Measurements from ENCODE around the gene MYO7A.

Gene MYO7A

GRCh38 chr11:77159219-77159936, 31.3 kb downstream of the MYO7A start:
- no peak for DNase-seq (ENCODE audit: low read depth)
- H3K4me3 ChIP-seq (ENCODE audit: low read length), result no peak overlapping the region
- TF ChIP-seq, protein P1, sequence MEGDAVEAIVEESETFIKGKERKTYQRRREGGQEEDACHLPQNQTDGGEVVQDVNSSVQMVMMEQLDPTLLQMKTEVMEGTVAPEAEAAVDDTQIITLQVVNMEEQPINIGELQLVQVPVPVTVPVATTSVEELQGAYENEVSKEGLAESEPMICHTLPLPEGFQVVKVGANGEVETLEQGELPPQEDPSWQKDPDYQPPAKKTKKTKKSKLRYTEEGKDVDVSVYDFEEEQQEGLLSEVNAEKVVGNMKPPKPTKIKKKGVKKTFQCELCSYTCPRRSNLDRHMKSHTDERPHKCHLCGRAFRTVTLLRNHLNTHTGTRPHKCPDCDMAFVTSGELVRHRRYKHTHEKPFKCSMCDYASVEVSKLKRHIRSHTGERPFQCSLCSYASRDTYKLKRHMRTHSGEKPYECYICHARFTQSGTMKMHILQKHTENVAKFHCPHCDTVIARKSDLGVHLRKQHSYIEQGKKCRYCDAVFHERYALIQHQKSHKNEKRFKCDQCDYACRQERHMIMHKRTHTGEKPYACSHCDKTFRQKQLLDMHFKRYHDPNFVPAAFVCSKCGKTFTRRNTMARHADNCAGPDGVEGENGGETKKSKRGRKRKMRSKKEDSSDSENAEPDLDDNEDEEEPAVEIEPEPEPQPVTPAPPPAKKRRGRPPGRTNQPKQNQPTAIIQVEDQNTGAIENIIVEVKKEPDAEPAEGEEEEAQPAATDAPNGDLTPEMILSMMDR (conservative IDR thresholded peaks at IDR 0.05; ENCODE audit: low read length), result no peak

GRCh38 chr11:77159937-77160495, 32.0 kb downstream of the MYO7A start:
- DNase-seq (ENCODE audit: low read depth), result no peak
- H3K4me3 ChIP-seq (ENCODE audit: low read length), result no peak overlapping the region
- TF ChIP-seq, protein P1 (conservative IDR thresholded peaks at IDR 0.05; ENCODE audit: low read length), result no peak

- no peak overlapping the region for H3K4me3 ChIP-seq (ENCODE audit: low read length)
- TF ChIP-seq, protein P1 (conservative IDR thresholded peaks at IDR 0.05; ENCODE audit: low read length), result no peak
- no peak for DNase-seq (ENCODE audit: low read depth)
These were observed 35.2 kb downstream of the MYO7A start for GRCh38 chr11:77163271-77163670.

- TF ChIP-seq, protein P1 (conservative IDR thresholded peaks at IDR 0.05; ENCODE audit: low read length), result no peak
- DNase-seq (ENCODE audit: low read depth), result no peak
- no peak overlapping the region for H3K4me3 ChIP-seq (ENCODE audit: low read length)
These were observed 37.0 kb downstream of the MYO7A start for GRCh38 chr11:77165066-77165465.

- TF ChIP-seq, protein P1 (conservative IDR thresholded peaks at IDR 0.05; ENCODE audit: low read length), result no peak
- no peak for DNase-seq (ENCODE audit: low read depth)
- no peak overlapping the region for H3K4me3 ChIP-seq (ENCODE audit: low read length)
These were observed 38.0 kb downstream of the MYO7A start for GRCh38 chr11:77166021-77166420.

- DNase-seq (ENCODE audit: low read depth), result no peak
- TF ChIP-seq, protein P1 (conservative IDR thresholded peaks at IDR 0.05; ENCODE audit: low read length), result no peak
- no peak overlapping the region for H3K4me3 ChIP-seq (ENCODE audit: low read length)
These were observed 39.1 kb downstream of the MYO7A start for GRCh38 chr11:77167111-77167626.

GRCh38 chr11:77167791-77168190, 39.7 kb downstream of the MYO7A start:
- TF ChIP-seq, protein P1 (conservative IDR thresholded peaks at IDR 0.05; ENCODE audit: low read length), result no peak
- no peak overlapping the region for H3K4me3 ChIP-seq (ENCODE audit: low read length)
- DNase-seq (ENCODE audit: low read depth), result no peak

Measured in AG10803 (cell line).